Inferior parietal cortex (tissue), 1 donor: ENCODE measurements around the gene CEP72.
"Not testable (repeated sequence)": the region's sequence is repeated elsewhere in the genome, so short reads cannot be mapped to it uniquely, and the experiment has no call there.

ENCODE experiments used
- DNase-seq: peaks from one replicate; pipeline ENCODE4 v3.0.0-alpha.2; 2016; ENCODE audit errors: extremely low spot score

Gene CEP72

DNA sequence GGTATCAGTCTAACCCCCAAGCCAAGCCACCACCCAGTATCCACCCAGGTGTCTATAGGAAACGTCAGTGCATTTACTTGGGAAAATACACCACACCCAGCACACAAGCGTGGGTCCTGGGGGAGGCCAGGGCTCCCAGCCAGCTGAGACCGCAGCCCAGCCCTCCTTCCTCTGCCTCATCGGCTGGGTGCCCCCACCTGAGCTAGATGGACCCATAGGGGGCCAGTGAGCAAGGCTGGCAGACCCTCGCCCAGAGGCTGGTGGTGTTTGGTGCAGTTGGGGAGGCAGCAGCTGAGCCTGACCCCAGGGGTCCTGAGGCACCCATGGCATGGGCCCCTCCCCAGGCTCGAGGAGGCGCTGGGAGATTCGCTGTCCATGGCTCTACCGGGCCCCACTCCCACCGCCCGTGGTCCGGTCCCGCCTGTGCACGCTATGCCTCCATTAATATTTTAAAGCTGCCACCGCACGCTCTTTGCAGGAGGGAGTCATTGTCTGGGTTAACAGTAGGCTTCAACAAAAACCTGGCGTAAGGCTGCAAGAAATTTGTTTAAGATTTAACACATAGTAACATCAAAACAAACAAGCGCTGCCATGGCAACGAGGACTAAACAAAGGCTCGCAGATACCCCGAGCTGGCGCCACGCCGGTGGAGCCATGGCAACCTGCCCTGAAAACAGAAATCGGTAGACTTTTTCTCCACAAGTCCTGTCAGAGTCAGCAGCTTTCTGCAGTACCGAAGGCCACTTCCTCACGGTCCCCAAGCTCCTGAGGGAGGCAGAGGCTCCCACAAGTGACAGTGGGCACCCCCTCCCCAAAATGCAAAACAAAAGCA lies 60.4 kb downstream of the CEP72 start:
- peak; percentile 66 for DNase-seq

DNA sequence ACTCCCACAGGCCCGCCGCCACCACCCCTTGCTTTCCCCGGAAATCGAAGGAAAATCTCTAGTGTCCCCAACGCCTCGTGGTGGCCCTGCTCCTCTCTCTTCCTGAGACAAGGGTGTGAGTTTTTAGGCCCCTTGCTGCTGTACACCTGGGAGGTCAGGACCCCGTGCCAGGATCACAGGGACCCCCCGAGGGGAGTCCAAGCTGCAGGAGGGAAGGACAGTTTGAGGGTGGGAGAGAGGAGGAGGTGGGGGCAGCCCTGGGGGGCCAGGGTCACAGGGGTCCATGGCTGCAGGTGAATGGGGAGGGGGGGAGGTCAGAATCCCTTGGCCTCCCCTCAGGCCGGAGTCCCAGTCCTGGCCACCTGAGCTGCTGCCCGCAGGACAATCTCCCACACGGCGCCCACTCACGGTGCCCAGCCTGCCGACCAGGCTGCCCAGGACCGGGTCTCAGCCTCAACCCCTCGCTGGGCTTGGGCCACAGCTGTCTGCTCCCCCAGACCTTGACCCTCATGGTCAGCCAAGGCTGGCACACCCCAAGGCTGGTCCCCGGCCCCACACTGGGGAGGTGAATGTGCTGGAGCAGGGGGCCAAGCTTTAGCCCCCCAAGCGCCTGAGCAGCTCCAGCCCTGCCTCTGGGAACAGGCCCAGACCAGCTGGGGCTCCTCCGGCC lies 61.2 kb downstream of the CEP72 start:
- no peak for DNase-seq

DNA sequence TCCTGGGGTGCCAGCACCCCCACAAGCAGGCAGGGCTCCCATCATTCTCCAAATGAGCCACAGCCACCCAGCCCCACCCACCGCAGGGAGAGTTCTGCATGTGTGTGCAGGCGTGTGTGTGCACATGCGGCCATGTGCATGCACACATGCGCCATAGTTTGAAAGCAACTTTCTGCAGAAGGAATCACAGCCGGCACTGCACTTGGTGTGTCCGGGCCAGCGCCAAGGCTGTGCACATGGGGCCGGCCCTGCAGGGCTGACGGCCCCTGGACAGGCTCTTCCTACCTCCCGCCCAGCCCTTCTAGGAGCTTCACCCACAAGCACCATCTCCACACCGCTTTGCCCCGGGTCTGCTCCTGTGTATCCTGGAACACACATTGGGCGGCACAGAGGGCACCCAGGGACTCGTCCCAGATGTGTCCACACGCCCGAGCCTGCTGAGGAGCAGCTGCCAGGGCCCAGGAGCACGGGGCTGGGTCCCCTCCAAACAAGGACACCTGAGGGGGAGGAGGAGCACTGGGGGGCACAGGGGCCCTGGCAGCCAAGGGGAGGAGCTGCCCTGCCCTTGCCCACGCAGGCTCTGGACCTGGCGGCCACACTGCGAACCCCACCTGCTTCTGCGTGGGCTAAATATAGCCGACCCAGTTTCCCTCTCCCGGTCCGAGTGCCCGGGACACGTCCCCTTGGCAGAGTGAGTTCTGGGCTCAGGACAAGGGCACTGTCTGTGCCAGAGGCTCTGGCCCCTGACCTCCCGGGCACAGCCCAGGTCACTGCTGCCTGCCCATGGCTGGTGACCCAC lies 61.9 kb downstream of the CEP72 start:
- DNase-seq, result no peak

DNA sequence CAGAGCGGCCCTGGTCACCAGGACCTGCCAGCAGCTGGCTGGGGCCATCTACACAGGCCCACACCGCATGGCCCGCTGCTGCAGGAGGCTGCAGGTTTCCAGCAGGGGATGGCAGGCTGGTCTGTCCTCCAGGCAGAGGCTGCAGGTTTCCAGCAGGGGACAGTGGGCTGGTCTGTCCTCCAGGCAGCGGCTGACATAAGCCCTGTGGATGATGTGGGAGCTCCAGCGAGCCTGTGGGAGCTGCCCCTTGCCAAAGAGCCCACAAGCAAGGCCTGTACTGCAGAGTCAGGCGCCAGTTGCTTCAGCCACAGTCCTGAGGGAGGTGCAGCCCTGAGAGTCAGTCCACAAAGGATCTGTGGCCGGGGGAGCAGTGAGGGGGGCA lies 62.5 kb downstream of the CEP72 start:
- DNase-seq, result no peak

DNA sequence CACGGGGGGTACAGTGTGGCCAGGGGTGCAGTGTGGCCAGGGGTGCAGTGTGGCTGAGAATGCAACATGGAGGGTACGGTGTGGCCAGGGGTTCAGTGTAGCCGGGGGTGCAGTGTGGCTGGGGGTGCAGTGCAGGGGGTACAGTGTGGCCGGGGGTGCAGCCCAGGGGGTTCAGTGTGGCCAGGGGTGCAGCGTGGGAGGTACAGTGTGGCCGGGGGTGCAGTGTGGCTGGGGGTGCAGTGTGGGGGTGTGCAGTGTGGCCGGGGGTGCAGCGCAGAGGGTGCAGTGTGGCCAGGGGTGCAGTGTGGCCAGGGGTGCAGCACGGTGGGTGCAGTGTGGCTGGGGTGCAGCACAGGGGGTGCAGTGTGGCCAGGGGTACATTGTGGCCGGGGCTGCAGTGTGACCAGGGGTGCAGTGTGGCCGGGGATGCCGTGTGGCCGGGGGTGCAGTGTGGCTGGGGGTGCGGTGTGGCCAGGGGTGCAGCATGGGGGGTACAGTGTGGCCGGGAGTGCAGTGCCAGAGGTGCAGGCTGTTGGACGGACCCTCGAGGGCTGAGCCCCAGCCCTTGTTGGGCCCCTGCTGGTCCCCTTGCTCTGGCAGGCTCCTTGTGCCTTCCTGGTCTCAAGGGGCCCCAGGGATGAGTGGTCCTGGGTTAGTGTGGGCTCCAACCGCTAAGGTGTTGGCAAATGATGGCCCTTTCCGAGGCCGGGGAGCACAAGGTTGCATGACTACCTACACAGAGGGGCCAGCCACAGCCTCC lies 63.2 kb downstream of the CEP72 start:
- no peak for DNase-seq

DNA sequence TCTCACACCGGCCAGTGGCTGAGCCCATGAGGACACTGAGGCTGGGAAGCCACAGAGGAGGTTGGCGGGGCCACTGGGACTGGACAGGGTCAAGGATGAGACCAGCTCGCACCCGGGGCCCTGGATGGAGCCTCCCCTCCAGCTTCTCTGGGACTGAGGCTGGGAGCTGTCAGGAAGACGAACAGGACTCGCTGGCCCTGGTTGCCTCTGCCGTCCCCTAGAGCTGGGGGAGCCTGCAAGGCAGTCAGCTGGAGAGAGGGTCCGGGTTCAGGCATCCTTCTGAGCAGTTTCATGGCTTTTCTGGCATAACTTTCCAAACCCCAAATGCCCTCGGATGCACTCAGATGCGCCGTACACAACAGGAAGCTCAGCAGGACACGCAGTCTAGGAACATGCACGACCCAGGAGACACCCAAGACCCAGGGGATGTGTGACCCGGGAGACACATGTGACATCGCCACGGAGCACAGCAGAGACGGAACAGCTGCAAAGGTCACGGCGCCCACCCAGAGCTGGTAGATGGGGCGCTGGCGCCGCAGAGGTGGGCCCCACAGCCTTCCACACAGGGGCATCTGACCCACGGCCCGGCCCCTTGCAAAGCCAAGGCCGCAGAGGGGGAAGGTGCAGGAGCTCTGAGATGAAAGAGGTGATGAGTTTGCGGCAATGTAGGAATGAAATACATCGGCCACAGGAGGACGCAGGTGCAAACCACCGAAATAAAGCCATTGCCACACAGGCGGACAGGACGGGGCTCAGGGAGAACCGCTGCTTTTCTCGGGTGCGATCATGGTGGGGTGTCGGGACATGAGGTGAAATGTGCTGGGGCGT lies 63.9 kb downstream of the CEP72 start:
- no peak for DNase-seq

DNA sequence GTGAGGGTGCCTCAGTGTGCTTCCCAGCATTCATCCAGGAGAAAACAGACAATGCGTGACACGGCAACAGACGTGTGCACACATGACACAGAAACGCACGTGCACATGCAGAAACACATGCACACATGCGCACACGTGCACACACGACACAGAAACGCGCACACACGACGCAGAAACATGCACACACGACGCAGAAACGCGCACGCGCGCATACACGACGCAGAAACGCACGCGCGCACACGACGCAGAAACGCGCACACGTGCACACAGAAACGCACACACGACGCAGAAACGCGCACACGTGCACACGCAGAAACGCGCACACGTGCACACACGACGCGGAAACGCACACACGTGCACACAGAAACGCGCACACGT lies 64.5 kb downstream of the CEP72 start:
- DNase-seq, result no peak

DNA sequence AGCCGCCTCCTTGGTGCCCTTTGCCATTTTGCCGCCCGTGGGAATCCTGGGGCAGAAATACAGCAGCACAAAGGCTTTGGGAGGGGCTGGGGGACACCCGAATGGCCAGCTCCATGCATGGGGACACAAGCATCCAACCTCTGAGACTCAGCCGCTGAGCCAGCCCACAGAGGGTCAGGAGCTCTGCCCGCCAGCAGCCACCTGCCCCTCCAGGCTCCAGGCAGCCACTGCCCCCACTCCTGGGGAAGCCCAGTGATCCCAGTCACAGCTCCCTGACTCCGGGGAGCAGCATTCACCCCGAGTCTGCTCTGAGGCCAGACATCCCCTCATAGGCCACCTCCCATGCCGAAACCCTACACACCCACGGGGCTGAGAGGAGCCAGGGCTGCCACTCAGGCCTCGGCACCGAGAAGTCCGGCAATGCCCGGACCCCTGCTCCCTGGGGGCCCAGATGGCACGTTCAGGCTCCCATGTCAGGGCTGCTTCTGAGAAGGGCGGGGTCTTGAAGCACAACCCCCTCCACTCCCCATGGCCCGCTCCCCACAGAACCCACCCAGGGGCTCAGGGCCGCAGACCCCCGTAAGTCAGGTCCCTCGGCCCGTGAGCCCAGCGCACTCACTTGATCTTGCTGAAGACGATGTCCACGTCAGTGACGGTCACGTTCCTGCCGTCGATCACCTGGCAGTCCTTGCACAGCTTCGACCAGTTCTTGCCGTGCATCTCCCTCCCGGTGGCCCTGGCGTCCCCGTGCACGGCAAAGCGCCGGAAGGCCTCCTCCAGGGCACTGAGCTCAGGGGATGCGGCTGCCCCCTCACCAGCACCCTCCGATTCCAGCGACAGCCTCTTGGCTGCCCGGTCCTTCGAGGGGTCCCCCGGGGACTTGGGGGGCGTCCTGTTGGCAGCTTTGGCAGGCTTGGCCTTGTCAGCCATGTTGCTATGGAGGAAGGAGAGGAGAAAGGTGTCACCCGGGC lies 65.3 kb downstream of the CEP72 start:
- no peak for DNase-seq

DNA sequence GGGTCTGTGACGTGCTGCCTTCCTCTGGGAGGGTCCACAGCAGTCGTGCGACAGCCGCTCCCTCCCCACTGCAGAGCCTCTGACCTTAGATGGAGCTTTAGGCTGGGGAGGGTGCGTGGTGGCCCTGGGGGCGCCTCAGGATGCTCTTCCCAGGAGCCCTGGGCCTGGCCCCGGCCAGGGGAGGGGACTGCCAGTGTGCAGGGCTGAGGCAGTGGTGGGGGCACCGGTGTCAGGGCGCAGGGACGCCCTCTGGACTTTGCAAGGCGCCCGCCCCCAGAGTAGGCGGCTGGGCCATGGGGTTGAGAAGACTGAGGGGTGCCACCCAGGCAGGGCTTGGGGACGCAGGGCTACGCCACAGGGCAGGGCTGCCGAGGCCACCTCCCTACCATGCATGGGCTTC lies 66.4 kb downstream of the CEP72 start:
- not testable (repeated sequence) for DNase-seq

DNA sequence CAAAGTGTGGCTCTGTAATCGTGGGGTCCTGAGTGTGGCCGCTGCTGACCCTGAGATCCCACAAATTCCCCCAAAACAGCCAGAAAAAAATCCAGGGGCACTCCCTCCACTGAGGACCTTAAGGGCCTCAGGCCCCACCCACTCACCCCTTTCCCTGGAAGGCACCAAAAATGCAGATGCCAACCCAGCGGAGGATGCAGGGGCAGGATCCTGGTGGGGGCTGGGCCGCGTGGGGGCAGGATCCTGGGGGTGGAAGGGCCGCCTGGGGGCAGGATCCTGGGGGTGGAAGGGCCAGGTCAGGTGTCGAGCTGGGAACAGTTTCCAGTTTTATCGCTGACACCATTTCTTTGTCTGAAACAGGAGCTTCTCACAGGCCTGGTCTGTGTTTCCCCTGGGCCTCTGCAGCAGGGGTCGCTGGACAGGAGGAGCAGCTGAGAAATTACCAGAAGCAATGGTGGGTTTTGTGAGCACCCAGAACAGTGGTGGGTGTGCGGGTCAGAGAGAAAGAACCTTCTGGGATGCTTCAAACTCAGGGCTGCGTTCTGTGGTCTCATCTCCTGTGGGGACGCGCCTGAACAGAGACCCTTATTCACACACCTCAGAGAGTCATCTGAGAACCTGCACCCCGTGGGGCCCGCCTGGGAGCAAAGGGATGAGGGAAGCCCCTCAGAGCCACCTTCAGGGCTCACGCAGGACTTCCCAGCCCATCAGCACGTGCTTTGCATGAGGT lies 67.2 kb downstream of the CEP72 start:
- DNase-seq, result not testable (repeated sequence)

DNA sequence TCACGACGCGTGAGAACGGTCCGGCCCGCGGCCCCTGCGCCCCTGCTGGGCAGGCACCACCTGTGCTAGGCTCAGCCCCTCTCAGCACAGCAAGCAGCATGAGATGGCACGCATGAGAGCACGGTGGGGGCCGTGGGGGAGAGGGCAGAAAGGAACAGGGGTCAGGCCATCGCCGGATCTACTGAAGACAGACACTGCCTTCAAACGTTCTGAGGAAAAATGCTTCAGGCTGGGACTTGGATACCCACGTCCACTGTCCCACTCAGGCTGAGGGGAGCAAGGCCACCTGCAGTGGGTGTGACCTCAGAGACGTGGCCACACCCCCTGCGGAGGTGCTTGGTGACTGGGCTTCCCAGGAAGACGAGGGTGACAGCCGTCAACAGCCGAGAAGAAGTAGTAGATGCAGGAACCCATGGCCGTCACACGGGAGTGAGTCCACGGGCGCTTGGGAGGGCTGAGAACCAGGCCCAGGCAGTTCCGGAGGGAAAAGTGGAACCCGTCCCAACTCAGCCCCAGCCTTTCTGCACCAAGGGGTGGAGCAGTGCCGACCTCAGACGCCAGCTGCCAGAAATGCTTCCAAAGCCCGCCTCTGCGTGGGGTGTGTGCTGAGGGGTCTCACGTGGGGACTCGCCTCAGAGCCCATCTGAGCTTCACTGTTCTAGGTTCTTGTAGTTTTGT lies 68.1 kb downstream of the CEP72 start:
- not testable (repeated sequence) for DNase-seq

DNA sequence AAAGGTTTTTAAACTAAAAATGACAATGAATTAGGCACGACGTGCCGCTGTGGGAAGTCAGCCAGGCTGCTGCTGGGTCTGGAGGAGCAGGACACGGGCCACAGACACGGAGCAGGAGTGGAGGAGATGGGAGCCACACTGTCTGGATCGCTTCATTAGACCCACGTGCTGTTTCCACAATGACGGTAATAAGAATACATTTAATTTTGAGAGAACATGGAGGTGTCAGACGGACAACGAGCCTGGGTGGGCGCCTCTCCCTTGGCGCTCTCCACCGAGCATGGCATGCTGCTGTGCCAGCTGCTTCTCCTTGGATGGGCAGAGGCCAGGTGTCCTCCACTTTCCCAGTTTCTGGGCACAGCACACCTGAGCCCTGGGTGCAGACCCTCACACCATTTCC lies 68.7 kb downstream of the CEP72 start:
- not testable (repeated sequence) for DNase-seq

DNA sequence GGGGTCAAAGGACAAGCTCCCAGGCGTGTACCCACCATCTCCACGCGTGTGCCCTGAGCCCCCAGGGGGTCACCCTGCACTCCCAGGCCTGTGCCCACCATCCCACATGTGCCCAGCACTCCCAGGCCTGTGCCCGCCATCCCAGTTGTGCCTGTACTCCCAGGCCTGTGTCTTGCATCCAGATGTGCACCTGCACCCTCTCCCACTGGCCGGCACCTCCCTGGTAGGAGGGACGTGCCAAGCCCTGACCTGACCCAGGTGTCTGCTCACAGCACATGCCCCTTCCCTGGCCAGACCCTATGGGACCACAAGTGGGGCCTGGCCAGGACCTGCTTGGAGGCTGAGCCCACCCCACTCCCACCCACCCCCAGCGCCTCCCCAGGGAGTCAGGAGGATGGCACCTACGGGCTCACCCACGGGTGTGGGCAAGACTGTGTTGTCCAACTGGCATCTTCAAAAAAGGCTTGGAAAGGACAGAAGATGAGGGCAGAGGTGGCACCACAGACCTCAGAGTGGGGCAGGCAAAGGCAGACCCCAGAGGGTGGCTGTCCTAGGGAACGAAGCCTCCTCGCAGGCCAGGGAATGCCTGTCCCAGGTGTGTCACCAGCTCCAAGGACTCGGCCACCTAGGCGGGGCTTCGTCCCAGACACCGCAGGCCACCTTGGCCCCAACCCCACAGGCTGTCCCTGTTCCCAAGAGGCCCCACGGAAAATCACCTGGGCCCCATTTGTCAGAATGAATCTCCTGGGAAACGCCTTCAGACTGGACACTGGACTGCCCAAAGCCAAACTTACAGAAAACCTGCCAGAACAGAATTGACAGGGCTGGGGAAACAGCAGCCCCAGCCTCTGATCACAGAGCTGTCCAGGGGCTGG lies 69.4 kb downstream of the CEP72 start:
- DNase-seq, result not testable (repeated sequence)

DNA sequence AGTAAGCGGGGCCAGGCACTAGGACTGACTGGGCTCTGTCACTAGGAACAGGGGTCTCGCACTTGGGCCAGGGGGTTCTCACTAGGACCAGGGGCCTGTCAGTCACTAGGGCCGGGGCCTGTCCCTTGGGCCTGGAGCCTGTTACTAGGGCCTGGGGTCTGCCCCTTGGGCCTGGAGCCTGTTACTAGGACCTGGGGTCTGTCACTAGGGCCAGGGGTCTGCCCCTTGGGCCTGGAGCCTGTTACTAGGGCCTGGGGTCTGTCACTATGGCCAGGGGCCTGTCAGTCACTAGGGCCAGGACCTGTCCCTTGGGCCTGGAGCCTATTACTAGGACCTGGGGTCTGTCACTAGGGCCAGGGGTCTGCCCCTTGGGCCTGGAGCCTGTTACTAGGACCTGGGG lies 70.1 kb downstream of the CEP72 start:
- not testable (repeated sequence) for DNase-seq

DNA sequence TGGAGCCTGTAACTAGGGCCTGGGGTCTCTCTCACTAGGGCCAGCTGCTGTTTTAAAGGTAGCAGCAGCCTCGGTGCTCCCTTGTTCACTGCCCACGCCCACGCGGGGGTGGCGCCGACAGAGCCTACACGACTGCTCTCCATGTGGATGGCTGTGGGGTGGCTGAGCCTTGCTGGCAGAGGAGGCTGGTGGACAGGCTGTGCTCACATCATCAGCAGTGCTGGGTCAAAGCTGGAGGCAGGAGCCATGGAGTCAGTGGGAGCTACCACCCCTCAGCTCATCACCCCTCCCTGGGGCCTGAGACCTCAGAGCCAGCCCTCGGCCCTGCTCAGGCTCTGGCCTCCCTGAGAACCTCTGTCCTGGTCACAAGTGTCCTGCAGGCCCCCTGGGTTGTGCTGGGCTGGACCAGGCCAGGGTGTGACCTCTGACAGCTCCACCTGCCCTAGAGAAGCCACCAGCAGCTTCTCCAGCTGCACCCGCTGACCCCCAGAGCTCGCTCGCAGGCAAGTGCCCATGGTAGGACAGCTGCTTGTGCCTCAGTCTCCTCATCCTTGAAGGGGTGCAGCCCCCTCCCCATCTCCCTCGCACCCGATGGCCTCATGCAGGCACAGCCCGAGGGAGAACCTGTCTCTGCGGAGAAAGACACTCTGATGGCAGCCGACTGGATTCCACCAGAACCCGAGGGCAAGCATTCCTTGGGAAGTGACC lies 70.7 kb downstream of the CEP72 start:
- not testable (repeated sequence) for DNase-seq

DNA sequence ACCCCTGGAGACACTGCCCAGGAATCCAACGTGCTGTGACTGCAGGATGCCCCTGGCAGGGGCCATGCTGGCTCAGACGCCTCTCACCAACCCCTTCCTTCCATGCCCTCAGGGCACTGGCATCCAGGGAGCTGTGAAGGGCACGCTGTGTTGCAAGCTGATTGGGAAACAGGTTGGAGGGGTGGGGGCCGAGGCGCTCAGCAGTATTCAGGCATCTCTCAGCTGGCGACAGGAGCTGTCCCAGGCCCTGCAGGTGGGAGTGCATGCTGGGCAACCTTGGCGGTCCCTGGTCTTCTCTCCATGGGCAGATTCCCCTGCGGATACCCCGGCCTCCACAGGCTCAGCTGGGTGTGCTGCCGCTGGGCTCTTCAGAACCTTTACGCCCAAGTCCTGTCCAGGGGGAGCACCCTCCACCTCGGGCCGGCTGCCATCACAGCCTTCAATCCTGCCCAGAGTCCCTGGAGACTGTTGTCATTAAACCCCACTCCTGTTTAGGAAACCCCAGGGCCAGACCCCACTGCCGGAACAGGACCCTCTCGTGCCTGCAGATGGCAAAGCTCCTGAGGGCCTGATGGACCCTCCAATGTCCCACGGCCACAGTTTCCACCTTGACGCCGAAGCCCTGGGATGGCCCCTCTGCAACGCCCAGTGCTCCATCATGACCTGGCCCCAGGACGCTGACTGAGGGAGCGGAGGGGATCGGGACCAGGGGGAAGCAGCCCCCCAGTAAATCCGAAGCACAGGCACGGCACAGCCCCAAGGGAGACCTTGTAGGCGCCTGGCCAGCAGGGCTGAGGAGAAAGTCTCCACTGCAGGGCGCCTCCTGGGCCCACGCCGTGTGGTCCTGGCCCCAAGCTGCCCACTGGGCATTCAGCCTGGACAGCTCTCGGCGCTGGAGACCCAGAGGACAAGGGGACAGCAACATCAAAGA lies 71.7 kb downstream of the CEP72 start:
- no peak for DNase-seq
